Fibroblast of skin of right quadriceps (primary cell): ENCODE results near the gene STPG1.

Experiments
- DNase-seq: peaks from one replicate; pipeline ENCODE4 v3.0.0-alpha.2; 2013

Gene STPG1

GRCh38 chr1:24311741-24312140, 101.8 kb downstream of the STPG1 start:
- no peak for DNase-seq

GRCh38 chr1:24311234-24311633, 102.3 kb downstream of the STPG1 start:
- no peak for DNase-seq

GRCh38 chr1:24309762-24310485, 103.7 kb downstream of the STPG1 start:
- no peak for DNase-seq

- peak; percentile 42 for DNase-seq
These were observed 105.1 kb downstream of the STPG1 start for GRCh38 chr1:24308365-24309015.
